SK-N-SH treated with all-trans-retinoic acid at 6 μM for 48 hours (cell line): ENCODE results near the gene NFIA.
A peak's percentile ranks its signal among the peaks of the same experiment; 100 is the strongest.

ENCODE experiments used
- ATAC-seq: fragments of 200-7000 bp; cut with Tn5 transposase; 3 replicates; pipeline ENCODE4 v1.9.1; 2020; ENCODE audit warnings: mild to moderate bottlenecking, moderate library complexity
- ARNTL ChIP-seq: fragments of 450-650 bp; formaldehyde crosslinking; IDR thresholded peaks from 2 replicates; pipeline ENCODE4 v1.5.0; 2020; ENCODE audit warnings: low read depth, mild to moderate bottlenecking, moderate library complexity, borderline replicate concordance
- BACH2 ChIP-seq: fragments of 250-450 bp; sonication (Bioruptor Pico); IDR thresholded peaks from 2 replicates; pipeline ENCODE4 v1.9.0; 2021; ENCODE audit warnings: mild to moderate bottlenecking, borderline replicate concordance
- CSDC2 ChIP-seq: fragments of 250-450 bp; sonication (Bioruptor Pico); IDR thresholded peaks from 2 replicates; pipeline ENCODE4 v1.5.0; 2020; ENCODE audit warnings: mild to moderate bottlenecking, moderate library complexity
- GLIS3 ChIP-seq: fragments of 250-450 bp; sonication (Bioruptor Pico); IDR thresholded peaks from 2 replicates; pipeline ENCODE4 v1.5.0; 2020; ENCODE audit warnings: mild to moderate bottlenecking, moderate library complexity
- ISL1 ChIP-seq: fragments of 250-450 bp; sonication (Bioruptor Pico); IDR thresholded peaks from 2 replicates; pipeline ENCODE4 v2.1.2; 2022; ENCODE audit warnings: mild to moderate bottlenecking, moderate library complexity
- OSR1 ChIP-seq: fragments of 250-450 bp; sonication (Bioruptor Pico); IDR thresholded peaks from 2 replicates; pipeline ENCODE4 v1.8.0; 2022; ENCODE audit warnings: moderate library complexity, mild to moderate bottlenecking, inconsistent platforms
- PPARA ChIP-seq: fragments of 250-450 bp; sonication (Bioruptor Pico); IDR thresholded peaks from 2 replicates; pipeline ENCODE4 v1.5.0; 2020; ENCODE audit warnings: mild to moderate bottlenecking, borderline replicate concordance
- RARB ChIP-seq: fragments of 250-450 bp; sonication (Bioruptor Pico); IDR thresholded peaks from 2 replicates; pipeline ENCODE4 v1.8.0; 2021; ENCODE audit warnings: mild to moderate bottlenecking, moderate library complexity
- SNAI2 ChIP-seq: fragments of 250-450 bp; sonication (Bioruptor Pico); IDR thresholded peaks from 2 replicates; pipeline ENCODE4 v1.5.0; 2020; ENCODE audit warnings: mild to moderate bottlenecking, moderate library complexity
- TCF4 ChIP-seq: fragments of 250-450 bp; sonication (Bioruptor Pico); IDR thresholded peaks from 2 replicates; pipeline ENCODE4 v1.8.0; 2021; ENCODE audit warnings: mild to moderate bottlenecking, moderate library complexity, borderline replicate concordance
- TOX ChIP-seq: fragments of 250-450 bp; sonication (Bioruptor Pico); IDR thresholded peaks from 2 replicates; pipeline ENCODE4 v1.8.0; 2021; ENCODE audit warnings: mild to moderate bottlenecking, moderate library complexity, borderline replicate concordance
- ZC3H10 ChIP-seq: fragments of 250-450 bp; sonication (Bioruptor Pico); IDR thresholded peaks from 2 replicates; pipeline ENCODE4 v1.5.1; 2021; ENCODE audit warnings: mild to moderate bottlenecking, moderate library complexity
- ZFP3 ChIP-seq: fragments of 250-450 bp; sonication (Bioruptor Pico); IDR thresholded peaks from 2 replicates; pipeline ENCODE4 v1.5.0; 2020; ENCODE audit warnings: mild to moderate bottlenecking, moderate library complexity
- ZFP30 ChIP-seq: fragments of 450-650 bp; formaldehyde crosslinking; IDR thresholded peaks from 2 replicates; pipeline ENCODE4 v1.5.0; 2022; ENCODE audit warnings: mild to moderate bottlenecking, moderate library complexity
- ZNF565 ChIP-seq: fragments of 450-650 bp; formaldehyde crosslinking; conservative IDR thresholded peaks from 2 replicates; pipeline ENCODE4 v1.5.0; 2020; ENCODE audit warnings: low read depth, mild to moderate bottlenecking, moderate library complexity
- ZNF8 ChIP-seq: fragments of 450-650 bp; formaldehyde crosslinking; IDR thresholded peaks from 2 replicates; pipeline ENCODE4 v1.5.0; 2020; ENCODE audit warnings: mild to moderate bottlenecking, moderate library complexity
- TF ChIP-seq, protein P1 (sequence below): fragments of 250-450 bp; sonication (Bioruptor Pico); IDR thresholded peaks from 2 replicates; pipeline ENCODE4 v1.5.1; 2021; ENCODE audit warnings: mild to moderate bottlenecking, moderate library complexity
- TF ChIP-seq, protein P2 (sequence below): fragments of 250-450 bp; sonication (Bioruptor Pico); IDR thresholded peaks from 2 replicates; pipeline ENCODE4 v1.8.0; 2020; ENCODE audit warnings: mild to moderate bottlenecking, moderate library complexity, borderline replicate concordance
- TF ChIP-seq, protein P3 (sequence below): fragments of 250-450 bp; sonication (Bioruptor Pico); IDR thresholded peaks from 2 replicates; pipeline ENCODE4 v1.8.0; 2021; ENCODE audit warnings: low read depth, mild to moderate bottlenecking, moderate library complexity, borderline replicate concordance
- TF ChIP-seq, protein P4 (sequence below): fragments of 250-450 bp; sonication (Bioruptor Pico); IDR thresholded peaks from 2 replicates; pipeline ENCODE4 v1.5.1; 2020; ENCODE audit warnings: low read depth, mild to moderate bottlenecking, moderate library complexity

NFIA gene

DNA sequence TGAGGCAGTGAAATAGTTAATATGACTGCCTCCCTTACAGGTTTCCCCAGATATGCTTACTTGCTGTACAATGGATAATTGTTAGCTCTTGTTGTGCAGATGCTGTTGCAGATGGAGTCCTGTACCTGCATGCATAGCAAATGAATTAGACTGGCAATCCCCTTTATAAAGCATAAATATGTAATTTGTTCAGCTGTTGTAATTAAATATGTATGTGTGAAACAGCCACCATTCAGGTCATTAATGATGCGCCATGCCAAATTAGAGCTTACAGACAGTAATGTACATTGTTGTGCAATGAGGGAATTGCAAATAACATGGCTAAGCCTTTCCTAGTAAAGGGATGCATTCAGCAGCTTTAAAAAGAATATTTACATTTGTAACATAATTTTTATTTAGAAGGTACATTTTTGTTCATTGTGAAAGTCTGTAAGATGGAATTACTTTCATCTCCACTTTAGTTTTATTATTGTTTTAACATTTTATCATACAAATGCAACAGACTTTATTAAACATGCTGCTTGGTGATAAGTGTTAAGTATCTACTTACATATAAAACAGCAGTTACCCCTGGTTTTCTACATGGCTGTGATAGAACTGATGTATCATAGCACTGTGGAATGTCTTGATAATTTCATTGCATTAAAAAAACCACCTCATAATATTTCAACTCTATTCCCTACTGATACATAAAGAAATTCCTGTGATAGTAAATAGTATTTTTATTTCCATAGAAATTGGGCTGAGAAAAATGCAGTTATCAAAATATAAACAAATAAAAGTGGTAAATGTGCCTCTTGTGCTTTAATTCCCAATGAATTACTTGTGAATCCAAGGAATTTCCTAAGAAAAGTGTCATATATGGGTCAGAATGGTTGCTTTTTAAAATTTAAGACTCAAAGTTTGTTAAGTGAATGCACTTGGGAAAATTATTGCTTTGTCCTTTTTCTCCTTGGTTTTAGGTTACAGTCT, 99.0 kb downstream of the NFIA start (continued):
- TF ChIP-seq ZFP3 (CRISPR knock-in tag) (no peak), ARNTL (CRISPR knock-in tag) (no peak), ISL1 (CRISPR knock-in tag) (no peak), OSR1 (CRISPR knock-in tag) (no peak), CSDC2 (no peak)
- TF ChIP-seq, all 23 proteins: peak for 0

DNA sequence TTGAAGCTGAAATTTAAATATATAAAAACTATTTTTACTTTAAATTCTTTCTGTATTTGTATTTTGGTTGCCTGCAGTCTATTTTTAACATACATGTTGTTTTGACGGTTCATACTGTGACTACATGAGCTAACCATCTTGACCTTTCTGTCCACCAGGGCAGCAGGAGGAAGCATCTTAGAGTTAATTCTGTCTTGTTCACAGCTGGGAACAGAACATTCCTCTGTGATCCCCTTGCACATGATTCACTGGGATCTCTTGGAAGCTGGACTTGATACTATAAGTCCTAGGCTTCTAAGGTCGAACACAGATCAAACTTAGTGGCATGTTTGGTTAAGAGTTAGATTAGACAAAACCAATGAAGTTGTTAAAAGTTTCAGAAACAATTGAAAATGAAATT, 99.7 kb downstream of the NFIA start:
- TF ChIP-seq RARB (CRISPR knock-in tag) (no peak), PPARA (CRISPR knock-in tag) (no peak), GLIS3 (no peak), CSDC2 (no peak), ZNF565 (no peak), SNAI2 (CRISPR knock-in tag) (no peak), ZFP30 (CRISPR knock-in tag) (no peak), OSR1 (CRISPR knock-in tag) (no peak), ZNF8 (no peak), ARNTL (CRISPR knock-in tag) (no peak)
- TF ChIP-seq, protein P1, sequence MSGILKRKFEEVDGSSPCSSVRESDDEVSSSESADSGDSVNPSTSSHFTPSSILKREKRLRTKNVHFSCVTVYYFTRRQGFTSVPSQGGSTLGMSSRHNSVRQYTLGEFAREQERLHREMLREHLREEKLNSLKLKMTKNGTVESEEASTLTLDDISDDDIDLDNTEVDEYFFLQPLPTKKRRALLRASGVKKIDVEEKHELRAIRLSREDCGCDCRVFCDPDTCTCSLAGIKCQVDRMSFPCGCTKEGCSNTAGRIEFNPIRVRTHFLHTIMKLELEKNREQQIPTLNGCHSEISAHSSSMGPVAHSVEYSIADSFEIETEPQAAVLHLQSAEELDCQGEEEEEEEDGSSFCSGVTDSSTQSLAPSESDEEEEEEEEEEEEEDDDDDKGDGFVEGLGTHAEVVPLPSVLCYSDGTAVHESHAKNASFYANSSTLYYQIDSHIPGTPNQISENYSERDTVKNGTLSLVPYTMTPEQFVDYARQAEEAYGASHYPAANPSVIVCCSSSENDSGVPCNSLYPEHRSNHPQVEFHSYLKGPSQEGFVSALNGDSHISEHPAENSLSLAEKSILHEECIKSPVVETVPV (CRISPR knock-in tag) = no peak
- TF ChIP-seq, protein P2, sequence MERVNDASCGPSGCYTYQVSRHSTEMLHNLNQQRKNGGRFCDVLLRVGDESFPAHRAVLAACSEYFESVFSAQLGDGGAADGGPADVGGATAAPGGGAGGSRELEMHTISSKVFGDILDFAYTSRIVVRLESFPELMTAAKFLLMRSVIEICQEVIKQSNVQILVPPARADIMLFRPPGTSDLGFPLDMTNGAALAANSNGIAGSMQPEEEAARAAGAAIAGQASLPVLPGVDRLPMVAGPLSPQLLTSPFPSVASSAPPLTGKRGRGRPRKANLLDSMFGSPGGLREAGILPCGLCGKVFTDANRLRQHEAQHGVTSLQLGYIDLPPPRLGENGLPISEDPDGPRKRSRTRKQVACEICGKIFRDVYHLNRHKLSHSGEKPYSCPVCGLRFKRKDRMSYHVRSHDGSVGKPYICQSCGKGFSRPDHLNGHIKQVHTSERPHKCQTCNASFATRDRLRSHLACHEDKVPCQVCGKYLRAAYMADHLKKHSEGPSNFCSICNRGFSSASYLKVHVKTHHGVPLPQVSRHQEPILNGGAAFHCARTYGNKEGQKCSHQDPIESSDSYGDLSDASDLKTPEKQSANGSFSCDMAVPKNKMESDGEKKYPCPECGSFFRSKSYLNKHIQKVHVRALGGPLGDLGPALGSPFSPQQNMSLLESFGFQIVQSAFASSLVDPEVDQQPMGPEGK (CRISPR knock-in tag) = no peak

DNA sequence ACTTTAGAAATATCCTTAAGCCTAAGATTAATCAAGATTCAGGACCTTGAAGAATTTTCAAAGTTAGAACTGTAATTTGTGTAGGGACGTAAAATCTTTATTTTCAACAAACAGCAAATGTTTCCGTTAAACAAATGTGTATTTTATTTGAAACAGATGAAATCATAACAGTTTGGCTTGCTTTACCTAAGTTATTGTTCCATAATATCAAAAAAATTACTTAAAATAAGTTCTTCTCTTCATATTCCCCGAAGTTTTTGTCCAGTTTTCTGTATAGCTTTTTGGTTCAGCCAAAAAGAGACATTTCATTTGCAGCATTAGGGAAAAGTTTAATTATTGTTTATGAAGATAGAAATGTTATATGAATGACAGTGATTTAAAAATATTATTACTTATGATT, 100.1 kb downstream of the NFIA start:
- no peak for TF ChIP-seq ARNTL (CRISPR knock-in tag)
- TF ChIP-seq, protein P3, sequence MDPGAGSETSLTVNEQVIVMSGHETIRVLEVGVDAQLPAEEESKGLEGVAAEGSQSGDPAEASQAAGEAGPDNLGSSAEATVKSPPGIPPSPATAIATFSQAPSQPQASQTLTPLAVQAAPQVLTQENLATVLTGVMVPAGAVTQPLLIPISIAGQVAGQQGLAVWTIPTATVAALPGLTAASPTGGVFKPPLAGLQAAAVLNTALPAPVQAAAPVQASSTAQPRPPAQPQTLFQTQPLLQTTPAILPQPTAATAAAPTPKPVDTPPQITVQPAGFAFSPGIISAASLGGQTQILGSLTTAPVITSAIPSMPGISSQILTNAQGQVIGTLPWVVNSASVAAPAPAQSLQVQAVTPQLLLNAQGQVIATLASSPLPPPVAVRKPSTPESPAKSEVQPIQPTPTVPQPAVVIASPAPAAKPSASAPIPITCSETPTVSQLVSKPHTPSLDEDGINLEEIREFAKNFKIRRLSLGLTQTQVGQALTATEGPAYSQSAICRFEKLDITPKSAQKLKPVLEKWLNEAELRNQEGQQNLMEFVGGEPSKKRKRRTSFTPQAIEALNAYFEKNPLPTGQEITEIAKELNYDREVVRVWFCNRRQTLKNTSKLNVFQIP = no peak
- TF ChIP-seq, protein P4, sequence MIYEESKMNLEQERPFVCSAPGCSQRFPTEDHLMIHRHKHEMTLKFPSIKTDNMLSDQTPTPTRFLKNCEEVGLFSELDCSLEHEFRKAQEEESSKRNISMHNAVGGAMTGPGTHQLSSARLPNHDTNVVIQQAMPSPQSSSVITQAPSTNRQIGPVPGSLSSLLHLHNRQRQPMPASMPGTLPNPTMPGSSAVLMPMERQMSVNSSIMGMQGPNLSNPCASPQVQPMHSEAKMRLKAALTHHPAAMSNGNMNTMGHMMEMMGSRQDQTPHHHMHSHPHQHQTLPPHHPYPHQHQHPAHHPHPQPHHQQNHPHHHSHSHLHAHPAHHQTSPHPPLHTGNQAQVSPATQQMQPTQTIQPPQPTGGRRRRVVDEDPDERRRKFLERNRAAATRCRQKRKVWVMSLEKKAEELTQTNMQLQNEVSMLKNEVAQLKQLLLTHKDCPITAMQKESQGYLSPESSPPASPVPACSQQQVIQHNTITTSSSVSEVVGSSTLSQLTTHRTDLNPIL = no peak
- TF ChIP-seq SNAI2 (CRISPR knock-in tag) = no peak
- no peak for TF ChIP-seq ZNF565
- TF ChIP-seq TCF4 (CRISPR knock-in tag) = no peak
- no peak for TF ChIP-seq BACH2
- no peak for TF ChIP-seq ZFP30 (CRISPR knock-in tag)
- no peak for TF ChIP-seq CSDC2
- no peak for TF ChIP-seq RARB (CRISPR knock-in tag)
- TF ChIP-seq, protein P2 (CRISPR knock-in tag) = no peak
- TF ChIP-seq ZNF8 = no peak
- no peak for TF ChIP-seq ZC3H10 (CRISPR knock-in tag)
- TF ChIP-seq GLIS3 = no peak
- no peak for TF ChIP-seq ISL1 (CRISPR knock-in tag)
- TF ChIP-seq OSR1 (CRISPR knock-in tag) = no peak
- TF ChIP-seq, protein P1 (CRISPR knock-in tag) = no peak
- TF ChIP-seq TOX = no peak
- TF ChIP-seq, all 23 proteins: peak for 0
- no peak for ATAC-seq

More for the DNA sequence above, 99.7 kb downstream of the NFIA start:
- ATAC-seq = peak; percentile 61
